GM04503 (cell line): ENCODE results near the gene SUDS3.

ENCODE experiments used
- DNase-seq: peaks from one replicate; pipeline ENCODE4 v3.0.0-alpha.2; 2012; ENCODE audit warnings: low read depth

The SUDS3 gene

GRCh38 chr12:118356809-118357256, 19.5 kb upstream of the SUDS3 start:
- DNase-seq: peak; percentile 85

DNA sequence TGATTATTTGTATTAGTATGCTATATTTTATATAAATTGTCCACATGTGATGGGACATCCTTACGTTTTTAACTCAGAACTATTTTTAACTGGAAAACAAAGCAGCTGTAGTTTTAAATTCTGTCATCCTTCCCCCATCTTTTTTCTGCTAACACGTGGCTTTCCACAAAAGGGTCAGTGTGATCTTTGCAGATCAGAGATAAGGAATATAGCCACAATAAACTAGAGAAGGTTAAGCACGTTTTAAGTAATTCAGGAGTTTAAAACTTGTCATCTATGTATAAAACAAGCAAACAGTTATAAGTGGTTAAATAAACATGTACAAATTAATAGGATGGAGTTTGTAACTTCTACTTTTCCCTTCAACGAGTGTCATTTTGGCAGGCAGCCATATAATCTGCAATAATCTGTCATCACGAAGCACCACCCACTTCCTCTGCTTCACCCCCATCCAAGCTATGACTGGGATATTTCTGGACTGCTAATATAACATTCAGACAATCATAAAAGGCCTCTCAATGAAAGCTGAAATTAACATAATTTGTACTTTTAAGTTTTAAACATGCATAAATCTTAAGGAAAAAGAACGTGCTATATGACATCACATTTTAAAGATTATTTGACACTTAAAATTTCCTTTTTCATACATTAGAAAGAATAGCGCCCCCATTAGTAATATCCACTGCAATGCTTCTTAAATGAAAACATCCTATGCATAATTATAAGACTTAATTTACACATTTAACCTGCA, 18.9 kb upstream of the SUDS3 start:
- no peak for DNase-seq

- DNase-seq: no peak
These were observed 18.4 kb upstream of the SUDS3 start for GRCh38 chr12:118358008-118358359.

GRCh38 chr12:118358612-118359540, 17.5 kb upstream of the SUDS3 start:
- no peak for DNase-seq

GRCh38 chr12:118359541-118359915, 16.8 kb upstream of the SUDS3 start:
- DNase-seq: no peak

DNA sequence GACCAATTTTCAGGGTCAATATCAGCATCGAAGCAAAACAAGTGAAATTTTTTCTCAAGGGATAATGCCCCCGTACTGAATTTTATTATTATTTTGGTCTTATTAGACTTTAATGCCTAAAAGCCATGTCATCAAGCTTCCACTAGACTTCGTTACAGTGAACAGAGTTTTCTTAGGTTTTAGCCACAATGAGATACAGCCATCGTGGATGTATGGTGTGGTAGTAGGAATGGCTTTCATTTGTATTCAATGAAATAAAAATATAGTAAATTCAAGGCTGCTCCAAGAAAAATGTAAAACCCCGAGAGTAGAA, 15.3 kb upstream of the SUDS3 start:
- no peak for DNase-seq

DNA sequence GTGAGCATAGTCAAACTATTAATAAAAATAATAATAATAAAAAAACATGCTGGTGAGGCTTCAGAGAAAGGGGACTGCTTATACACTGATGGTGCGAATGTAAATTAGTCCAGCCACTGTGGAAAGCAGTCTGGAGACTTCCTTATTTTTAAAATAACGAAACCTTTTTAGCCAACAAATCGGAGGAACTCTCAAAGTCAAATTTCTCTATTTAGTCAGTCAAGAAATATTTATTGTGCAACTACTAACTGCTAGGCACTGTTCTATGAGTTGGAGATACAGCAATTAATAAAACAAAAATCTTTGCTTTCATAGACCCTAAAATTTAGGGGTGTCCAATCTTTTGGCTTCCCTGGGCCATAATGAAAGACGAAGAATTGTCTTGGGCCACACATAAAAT, 14.5 kb upstream of the SUDS3 start:
- DNase-seq: no peak

DNA sequence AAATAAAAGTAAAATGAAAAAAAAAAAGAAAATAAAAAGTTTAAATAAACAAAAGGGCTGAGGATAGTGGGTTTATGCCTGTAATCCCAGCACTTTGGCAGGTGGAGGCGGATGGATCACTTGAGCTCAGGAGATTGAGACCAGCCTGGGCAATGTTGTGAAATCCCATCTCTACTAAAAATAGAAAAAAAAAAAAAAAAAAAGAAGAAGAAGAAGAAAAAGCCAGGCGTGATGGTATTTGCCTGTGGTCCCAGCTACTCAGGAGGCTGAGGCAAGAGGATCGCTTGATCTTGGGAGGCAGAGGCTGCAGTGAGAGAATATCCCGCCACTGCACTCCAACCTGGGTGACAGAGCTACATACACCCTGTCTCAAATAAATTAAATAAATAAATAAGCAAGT, 7.5 kb upstream of the SUDS3 start:
- no peak for DNase-seq

- no peak for DNase-seq
These were observed 5.8 kb upstream of the SUDS3 start for GRCh38 chr12:118370601-118371000.

- no peak for DNase-seq
These were observed 4.8 kb upstream of the SUDS3 start for GRCh38 chr12:118371321-118372282.

GRCh38 chr12:118372541-118373495, 3.5 kb upstream of the SUDS3 start, which contains the start of gene TAOK3:
TSS of gene TAOK3 (minus strand) at chr12:118372907. CDS start at chr12:118255567, 117,340 bp downstream.
- peak; percentile 92 for DNase-seq

GRCh38 chr12:118373616-118374015, 2.7 kb upstream of the SUDS3 start:
- DNase-seq: no peak

DNA sequence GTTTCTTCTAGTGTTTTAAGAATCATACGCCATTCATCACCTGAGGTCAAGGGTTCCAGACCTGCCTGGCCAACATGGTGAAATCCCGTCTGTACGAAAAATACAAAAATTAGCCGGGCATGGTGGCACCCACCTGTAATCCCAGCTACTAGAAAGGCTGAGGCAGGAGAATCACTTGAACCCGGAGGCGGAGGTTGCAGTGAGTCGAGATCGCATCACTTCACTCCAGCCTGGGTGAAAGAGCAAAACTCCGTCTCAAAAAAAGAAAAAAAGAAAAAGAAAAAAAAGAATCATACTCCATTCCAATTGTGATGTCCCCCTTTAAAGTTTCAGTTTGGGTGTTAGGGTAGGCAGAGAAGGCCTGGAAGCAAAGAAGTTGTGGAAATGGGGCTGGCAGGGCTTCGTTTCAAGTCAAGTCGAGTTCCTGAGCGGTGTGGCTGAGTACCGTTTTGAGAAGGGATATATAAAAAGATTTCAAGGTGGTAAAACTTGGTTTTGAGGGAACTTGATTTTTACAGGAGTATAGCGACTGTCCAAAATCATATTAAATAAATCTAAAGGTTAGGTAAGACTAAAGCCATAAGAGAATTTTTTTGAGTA, 2.1 kb upstream of the SUDS3 start:
- no peak for DNase-seq

DNA sequence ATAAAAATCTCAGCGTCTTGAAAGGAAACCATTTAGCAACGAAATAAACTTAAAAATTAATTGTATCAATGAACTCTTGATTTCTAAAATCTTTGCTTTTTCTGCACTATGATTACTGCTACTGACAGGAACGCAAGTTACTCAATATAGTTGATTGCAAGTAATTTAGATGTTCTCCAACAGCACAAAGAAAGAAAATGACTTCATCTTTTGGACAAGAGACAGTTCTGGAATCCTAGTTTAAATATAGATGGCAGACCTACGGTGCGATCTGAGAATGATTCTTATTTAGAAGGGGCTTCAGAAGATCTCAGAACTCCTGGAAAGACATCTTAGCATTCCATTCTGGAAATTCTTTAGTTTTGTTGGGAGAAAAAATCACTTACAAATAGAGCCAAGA, 1.4 kb upstream of the SUDS3 start:
- DNase-seq: no peak

DNA sequence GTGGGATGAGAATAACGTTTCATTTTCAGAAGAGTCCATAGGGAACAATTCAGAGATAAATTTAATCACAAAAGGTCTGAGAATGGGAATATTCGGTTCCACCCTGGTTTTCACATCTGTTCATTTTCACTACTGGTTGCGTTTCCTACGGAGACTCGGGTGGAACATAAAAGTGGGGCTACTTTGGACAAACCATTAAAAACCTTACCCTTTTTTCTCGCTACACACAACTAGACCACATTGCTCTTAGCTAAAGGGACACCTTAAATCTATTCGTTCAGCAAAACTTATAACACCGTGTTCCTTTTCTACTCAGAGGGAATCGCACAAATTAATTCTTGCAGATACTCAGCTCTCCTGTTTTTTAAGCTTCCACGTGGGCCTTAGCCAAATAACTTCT, 1.0 kb upstream of the SUDS3 start:
- DNase-seq: no peak

DNA sequence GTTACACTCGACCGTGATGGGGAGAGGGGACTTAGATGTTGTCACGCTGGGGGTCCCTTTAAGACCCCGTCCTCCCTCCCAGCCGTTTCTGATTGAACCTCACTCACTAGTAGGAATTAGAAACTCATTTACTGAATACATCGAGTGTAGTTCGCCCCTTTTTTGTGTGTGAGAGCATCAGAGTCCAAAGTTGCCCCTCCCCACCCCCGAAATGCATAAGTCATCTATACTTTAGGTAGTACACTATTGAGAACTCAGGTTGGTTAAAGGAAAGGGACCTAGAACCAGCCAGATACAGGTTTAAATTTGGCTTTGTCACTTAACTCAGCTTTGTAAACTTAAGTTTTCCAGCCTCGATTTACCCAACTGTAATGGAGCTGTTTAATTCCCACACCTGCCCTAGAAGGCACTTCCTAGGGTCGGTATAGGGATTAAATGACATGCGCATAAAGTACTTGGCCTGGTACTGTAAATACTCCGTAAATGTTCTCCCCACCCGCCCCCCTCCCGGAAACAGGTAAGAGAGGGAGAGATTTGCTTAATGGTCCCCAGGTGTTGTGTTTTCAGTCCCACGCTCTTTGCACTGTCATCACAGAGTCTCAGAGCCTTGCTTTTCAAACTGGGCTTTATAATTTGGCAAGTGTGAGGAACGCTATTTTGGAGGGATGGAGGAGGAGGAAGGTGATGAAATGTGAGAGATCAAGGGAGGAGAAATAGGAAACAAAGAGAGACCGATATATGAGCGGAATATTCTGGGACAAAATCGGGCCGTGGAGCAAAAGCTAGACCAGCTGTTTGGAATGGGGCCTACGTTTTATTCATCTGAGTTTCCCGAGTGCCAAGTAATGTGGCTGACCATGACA, 897 bp downstream of the SUDS3 start:
- no peak for DNase-seq

DNA sequence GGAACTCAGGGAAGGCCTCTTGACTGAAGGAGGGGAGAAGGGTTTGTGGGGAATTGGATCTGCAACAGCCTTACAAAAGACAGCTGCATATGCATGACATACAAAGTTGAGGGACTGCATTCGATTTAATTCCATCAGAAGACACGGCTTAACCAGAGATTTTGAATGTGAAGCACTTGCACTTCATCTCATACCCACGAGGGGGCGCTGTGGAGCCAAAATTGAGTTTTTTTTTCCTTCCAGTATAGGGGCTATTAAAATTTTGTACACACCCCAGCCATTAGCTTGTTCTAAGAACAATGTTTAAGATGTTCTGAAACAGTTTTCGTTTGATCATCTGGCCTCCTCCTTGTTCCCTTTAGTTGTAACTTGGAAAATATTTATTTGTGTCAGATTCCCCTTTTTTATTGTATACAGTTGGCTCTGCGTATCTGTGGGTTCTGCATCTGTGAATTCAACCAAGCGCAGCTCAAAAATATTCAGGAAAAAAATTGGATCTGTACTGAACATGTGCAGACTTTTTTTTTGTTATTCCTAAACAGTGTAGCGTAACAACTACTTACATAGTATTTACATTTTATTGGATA, 1.6 kb downstream of the SUDS3 start:
- no peak for DNase-seq

GRCh38 chr12:118391424-118391823, 15.1 kb downstream of the SUDS3 start:
- no peak for DNase-seq

GRCh38 chr12:118391836-118392235, 15.5 kb downstream of the SUDS3 start:
- DNase-seq: no peak
